Panc1 (cell line): ENCODE results near the gene DCXR. TPM values are rescaled to one million over a fixed set of nuclear protein-coding genes. Genes with fewer than 3 reads are reported as not detected.

ENCODE experiments used
- ATAC-seq: fragments of 200-7000 bp; cut with Tn5 transposase; 2 replicates; pipeline ENCODE4 v1.9.1; 2020; ENCODE audit warnings: mild to moderate bottlenecking, moderate library complexity
- BruUV-seq: library from RNA; stranded (reverse); fragments of 400-500 nt; replicated peaks from 2 replicates; lab custom pipeline; 2021; lab: Mats Ljungman, UMichigan
- CTCF ChIA-PET: fragments of 300-600 bp; sonication (Branson Sonifier 250); formaldehyde crosslinking; loops from one replicate; lab custom pipeline; 2022; ENCODE audit warnings: antibody characterized with exemption; lab: Charles Lee
- POLR2A ChIA-PET: fragments of 300-600 bp; sonication (Branson Sonifier 250); formaldehyde crosslinking; loops from one replicate; lab custom pipeline; 2022; ENCODE audit warnings: antibody characterized with exemption; lab: Charles Lee
- DNase-seq: peaks from one replicate; pipeline ENCODE4 v3.0.0-alpha.2; 2010; ENCODE audit warnings: low read depth, low spot score
- H3K27ac ChIP-seq: 2 replicates; pipeline ENCODE4 v1.5.1; 2011; ENCODE audit warnings: mild to moderate bottlenecking, low read length, inconsistent platforms
- H3K27me3 ChIP-seq: fragments of 200-500 bp; sonication (Bioruptor generic); 2 replicates; pipeline ENCODE4 v1.6.0; 2014; ENCODE audit warnings: low read length, inconsistent platforms; ENCODE audit not compliant: control insufficient read depth, insufficient read depth
- H3K36me3 ChIP-seq: fragments of 200-500 bp; sonication (Bioruptor generic); 2 replicates; pipeline ENCODE4 v1.5.1; 2014; ENCODE audit warnings: inconsistent platforms, mild to moderate bottlenecking, low read length, moderate library complexity; ENCODE audit not compliant: control insufficient read depth, insufficient read depth
- H3K4me1 ChIP-seq: 2 replicates; pipeline ENCODE4 v1.5.1; 2011; ENCODE audit warnings: inconsistent platforms, mild to moderate bottlenecking, low read length, moderate library complexity; ENCODE audit not compliant: control insufficient read depth, insufficient read depth
- H3K4me3 ChIP-seq, 2 experiments: 2 replicates each; pipeline ENCODE4 v1.5.1; 2011 to 2012; ENCODE audit warnings: low read depth in 2 of 2, low read length in 2 of 2, mild to moderate bottlenecking in 2 of 2, inconsistent platforms in 1 of 2, moderate library complexity in 1 of 2
- H3K9me3 ChIP-seq: fragments of 200-500 bp; sonication (Bioruptor generic); 2 replicates; pipeline ENCODE4 v1.5.1; 2014; ENCODE audit warnings: low read depth, mild to moderate bottlenecking, inconsistent platforms, low read length, moderate library complexity; ENCODE audit not compliant: control insufficient read depth, insufficient read depth
- CTCF ChIP-seq: fragments of 450-650 bp; IDR thresholded peaks from 2 replicates; pipeline ENCODE4 v1.5.1; 2017; ENCODE audit warnings: mild to moderate bottlenecking
- POLR2AphosphoS5 ChIP-seq: IDR thresholded peaks from 2 replicates; pipeline ENCODE4 v1.6.1; 2012; ENCODE audit warnings: mild to moderate bottlenecking, low read depth, low read length, moderate library complexity
- REST ChIP-seq, 2 experiments: IDR thresholded peaks; 2 replicates each; pipeline ENCODE4 v1.6.1; 2011 to 2012; ENCODE audit warnings: low read depth in 2 of 2, control low read depth in 1 of 2, low read length in 1 of 2, mild to moderate bottlenecking in 1 of 2, moderate library complexity in 1 of 2; ENCODE audit not compliant: insufficient read depth in 1 of 2
- SIN3A ChIP-seq: IDR thresholded peaks from 2 replicates; pipeline ENCODE4 v1.6.1; 2012; ENCODE audit warnings: low read depth, mild to moderate bottlenecking, low read length, moderate library complexity, borderline replicate concordance; ENCODE audit not compliant: insufficient read depth
- TCF7L2 ChIP-seq: IDR thresholded peaks from 2 replicates; pipeline ENCODE4 v1.6.1; 2011; ENCODE audit warnings: mild to moderate bottlenecking, low read depth, low read length, inconsistent platforms
- in situ Hi-C: cut with HindIII; loops from 2 replicates; pipeline ENCODE4 v1.10.0; 2016; ENCODE audit warnings: low sequenced_read_pairs, low pct_unique_long_range_greater_than_20kb
- intact Hi-C: fragments of 100-400 bp; cut with micrococcal nuclease; formaldehyde crosslinking; loops from one replicate; pipeline ENCODE4 v1.10.0; 2022; ENCODE audit not compliant: unreplicated experiment
- total RNA-seq: library from RNA; stranded (reverse); gene quantifications from one replicate; pipeline ENCODE4 v1.2.1, GENCODE V29; 2021; ENCODE audit not compliant: unreplicated experiment

DCXR gene
- total RNA-seq, 1 experiment from 2014 or later: 128 TPM

DNA sequence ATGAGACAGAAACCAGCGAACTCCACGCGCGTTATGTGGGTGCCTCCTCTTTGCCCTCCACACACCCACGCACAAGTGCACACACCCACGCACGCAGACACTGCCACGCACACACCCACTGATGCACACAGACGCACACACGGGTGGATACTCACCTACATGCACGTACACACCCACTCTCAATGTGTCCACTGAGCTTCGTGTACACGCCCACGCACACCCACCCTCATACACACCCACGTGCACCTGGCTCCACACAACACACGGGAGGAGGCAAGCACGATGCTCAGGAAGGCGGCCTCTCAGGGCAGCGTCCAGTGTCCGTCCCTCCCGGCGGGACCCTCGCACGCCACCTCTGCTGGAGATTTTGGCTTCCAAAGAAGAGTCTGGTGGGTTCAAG lies 9.9 kb upstream of the DCXR start:
- TF ChIP-seq POLR2AphosphoS5: no peak
- no peak for TF ChIP-seq REST (IDR thresholded peaks at IDR 0.05; ENCODE audit: insufficient read depth in 1 of 2, low read depth in 2 of 2, low read length in 1 of 2)
- TF ChIP-seq CTCF: no peak
- no peak for TF ChIP-seq TCF7L2
- no peak for TF ChIP-seq SIN3A
- in situ Hi-C loops: no loop called here

GRCh38 chr17:82046903-82047302 lies 9.4 kb upstream of the DCXR start:
- CTCF ChIA-PET: no interaction called here

More for the DNA sequence above, 9.9 kb upstream of the DCXR start:
- POLR2A ChIA-PET: interaction anchor here (0.7 kb wide), 1 partner anchor 21 kb away, joined by 3 read pairs; no protein-coding TSS in a partner anchor
- ATAC-seq (no peak), DNase-seq (no peak)
- H3K4me1 ChIP-seq: peaks cover 7% of the 10 kb centered on the region; the same call in 1 of the 2 replicates
- BruUV-seq: no TSS peak
- intact Hi-C loops: no loop called here
- H3K27ac ChIP-seq: no peak overlapping the region
- no peaks in the 10 kb centered on the region for H3K27me3 ChIP-seq
- H3K4me3 ChIP-seq: no peak overlapping the region
- H3K36me3 ChIP-seq: peaks cover 4% of the 10 kb centered on the region; the same call in 1 of the 2 replicates
- CTCF ChIA-PET: interaction anchor here (0.9 kb wide), 1 partner anchor 40 kb away, joined by 3 read pairs; no protein-coding TSS in a partner anchor
- no peaks in the 10 kb centered on the region for H3K9me3 ChIP-seq

GRCh38 chr17:82045936-82046484 lies 8.5 kb upstream of the DCXR start:
- Histone ChIP-seq H3K27ac (no peak overlapping the region), H3K9me3 (no peaks in the 10 kb centered on the region), H3K4me1 (peaks cover 7% of the 10 kb centered on the region; the same call in 1 of the 2 replicates), H3K36me3 (no peaks in the 10 kb centered on the region), H3K27me3 (no peaks in the 10 kb centered on the region), H3K4me3 (no peak overlapping the region)
- ChIA-PET CTCF (no interaction called here), POLR2A (no interaction called here)
- DNase-seq (no peak), ATAC-seq (no peak)
- intact Hi-C loops (no loop called here), in situ Hi-C loops (no loop called here)
- TF ChIP-seq CTCF: no peak
- TF ChIP-seq TCF7L2: no peak
- TF ChIP-seq REST (IDR thresholded peaks at IDR 0.05; ENCODE audit: insufficient read depth in 1 of 2, low read depth in 2 of 2, low read length in 1 of 2): no peak
- TF ChIP-seq POLR2AphosphoS5: no peak
- no peak for TF ChIP-seq SIN3A
- BruUV-seq: no TSS peak

More at GRCh38 chr17:82046903-82047302, 9.4 kb upstream of the DCXR start:
- POLR2A ChIA-PET: no interaction called here
- H3K9me3 ChIP-seq: no peaks in the 10 kb centered on the region
- in situ Hi-C loops (no loop called here), intact Hi-C loops (no loop called here)
- H3K27ac ChIP-seq: no peak overlapping the region
- ATAC-seq (no peak), DNase-seq (no peak)
- BruUV-seq: no TSS peak
- H3K36me3 ChIP-seq: no peaks in the 10 kb centered on the region; the same call in 1 of the 2 replicates
- H3K4me3 ChIP-seq: no peak overlapping the region
- no peak for TF ChIP-seq TCF7L2
- H3K4me1 ChIP-seq: peaks cover 7% of the 10 kb centered on the region; the same call in 1 of the 2 replicates
- H3K27me3 ChIP-seq: no peaks in the 10 kb centered on the region
